Vagina (tissue), 2 donors: Measurements from ENCODE around the gene RAB5B. TPM values are rescaled to one million over a fixed set of nuclear protein-coding genes. Genes with fewer than 3 reads are reported as not detected.
"Not testable (repeated sequence)": the region's sequence is repeated elsewhere in the genome, so short reads cannot be mapped to it uniquely, and the experiment has no call there.

Experiments used
- DNase-seq, 2 donors: peaks; one replicate each; pipeline ENCODE4 v3.0.0-alpha.2; 2017; ENCODE audit errors: extremely low spot score in 2 of 2
- H3K27ac ChIP-seq: fragments of 200-600 bp; sonication (generic); one replicate; pipeline ENCODE4 v1.5.1; 2019
- H3K27me3 ChIP-seq: fragments of 200-600 bp; sonication (generic); one replicate; pipeline ENCODE4 v1.5.1; 2019
- H3K36me3 ChIP-seq, 2 donors: fragments of 200-600 bp; sonication (generic); one replicate each; pipeline ENCODE4 v1.5.1; 2017 to 2019
- H3K4me1 ChIP-seq: fragments of 200-600 bp; sonication (generic); one replicate; pipeline ENCODE4 v1.5.1; 2019
- H3K4me3 ChIP-seq, 2 donors: fragments of 200-600 bp; sonication (generic); 1 replicate in 1 of 2; 2 replicates in 1 of 2; pipeline ENCODE4 v1.5.1; 2016 to 2019
- H3K9me3 ChIP-seq: fragments of 200-600 bp; sonication (generic); one replicate; pipeline ENCODE4 v1.5.1; 2019
- CTCF ChIP-seq, 3 experiments: fragments of 450-650 bp in 2 of 3; fragments of 200-600 bp in 1 of 3; sonication (generic) in 1 of 3; IDR thresholded peaks; one replicate each; pipeline ENCODE4 v1.5.1; 2017 to 2019; ENCODE audit warnings: antibody characterized with exemption in 3 of 3, mild to moderate bottlenecking in 2 of 3, moderate library complexity in 2 of 3
- POLR2A ChIP-seq, 2 donors: fragments of 450-650 bp; IDR thresholded peaks; one replicate each; pipeline ENCODE4 v1.6.1; 2017; ENCODE audit warnings: antibody characterized with exemption in 2 of 2, mild to moderate bottlenecking in 2 of 2, moderate library complexity in 2 of 2
- POLR2AphosphoS5 ChIP-seq, 2 donors: sonication (generic); formaldehyde crosslinking; IDR thresholded peaks; one replicate each; pipeline ENCODE4 v1.9.0; 2017; ENCODE audit warnings: antibody characterized with exemption in 2 of 2, mild to moderate bottlenecking in 2 of 2, low read depth in 1 of 2; ENCODE audit not compliant: insufficient read depth in 1 of 2
- intact Hi-C: fragments of 100-400 bp; cut with DNase I; formaldehyde crosslinking; loops from one replicate; pipeline ENCODE4 v1.15.1; 2023
- total RNA-seq: library from RNA; depleted of rRNA; stranded (reverse); fragments of >200 nt; gene quantifications from one replicate; pipeline ENCODE4 v1.2.3, GENCODE V29; 2016

Gene RAB5B
- total RNA-seq, 1 donor from 2014 or later, result 80.5 TPM

- intact Hi-C loops, result no loop called here
- Histone ChIP-seq H3K4me3 (peak overlapping the region; percentile 58 to 99), H3K4me1 (peaks cover 43% of the 10 kb centered on the region), H3K36me3 (peaks cover 0 to 5% of the 10 kb centered on the region in 2 donors), H3K27ac (peak overlapping the region; percentile 88), H3K9me3 (no peaks in the 10 kb centered on the region), H3K27me3 (no peaks in the 10 kb centered on the region)
- TF ChIP-seq CTCF (IDR thresholded peaks at IDR 0.05) (no peak), POLR2A (IDR thresholded peaks at IDR 0.05) (peak in 1 of 2 donors; percentile 80), POLR2AphosphoS5 (IDR thresholded peaks at IDR 0.05; ENCODE audit: insufficient read depth in 1 of 2, low read depth in 1 of 2) (no peak)
- no peak for DNase-seq
Measured at GRCh38 chr12:55972911-55973598, 823 bp upstream of the RAB5B start.

GRCh38 chr12:55974308-55974730, 441 bp downstream of the RAB5B start:
- peaks cover 50% of the 10 kb centered on the region for H3K4me1 ChIP-seq
- H3K27me3 ChIP-seq, result no peaks in the 10 kb centered on the region
- no peaks in the 10 kb centered on the region for H3K9me3 ChIP-seq
- no peak for TF ChIP-seq POLR2A (IDR thresholded peaks at IDR 0.05)
- peak in 1 of 2 donors; percentile 72 for TF ChIP-seq POLR2AphosphoS5 (IDR thresholded peaks at IDR 0.05; ENCODE audit: insufficient read depth in 1 of 2, low read depth in 1 of 2)
- H3K4me3 ChIP-seq, result peak overlapping the region; percentile 85 to 99
- intact Hi-C loops, result no loop called here
- H3K27ac ChIP-seq, result peak overlapping the region; percentile 97
- peaks cover 0 to 6% of the 10 kb centered on the region in 2 donors for H3K36me3 ChIP-seq
- peak in 1 of 2 donors; percentile 93 for DNase-seq

- intact Hi-C loops, result no loop called here
- no peak for DNase-seq
- TF ChIP-seq CTCF (IDR thresholded peaks at IDR 0.05) (no peak), POLR2A (IDR thresholded peaks at IDR 0.05) (no peak), POLR2AphosphoS5 (IDR thresholded peaks at IDR 0.05; ENCODE audit: insufficient read depth in 1 of 2, low read depth in 1 of 2) (no peak)
- no peak overlapping the region for H3K4me3 ChIP-seq
- no peaks in the 10 kb centered on the region for H3K27me3 ChIP-seq
- no peak overlapping the region for H3K27ac ChIP-seq
- peaks cover 38% of the 10 kb centered on the region for H3K4me1 ChIP-seq
- H3K9me3 ChIP-seq, result no peaks in the 10 kb centered on the region
- peaks cover 0 to 32% of the 10 kb centered on the region in 2 donors for H3K36me3 ChIP-seq
Measured at GRCh38 chr12:55978393-55978792, 4.5 kb downstream of the RAB5B start.

- peaks cover 38% of the 10 kb centered on the region for H3K4me1 ChIP-seq
- no peak for DNase-seq
- intact Hi-C loops, result no loop called here
- H3K4me3 ChIP-seq, result no peak overlapping the region
- no peaks in the 10 kb centered on the region for H3K9me3 ChIP-seq
- no peak for TF ChIP-seq POLR2A (IDR thresholded peaks at IDR 0.05)
- no peak for TF ChIP-seq POLR2AphosphoS5 (IDR thresholded peaks at IDR 0.05; ENCODE audit: insufficient read depth in 1 of 2, low read depth in 1 of 2)
- TF ChIP-seq CTCF (IDR thresholded peaks at IDR 0.05), result no peak
- H3K27ac ChIP-seq, result no peak overlapping the region
- H3K36me3 ChIP-seq, result peaks cover 0 to 36% of the 10 kb centered on the region in 2 donors
- no peaks in the 10 kb centered on the region for H3K27me3 ChIP-seq
Measured at GRCh38 chr12:55979069-55979468, 5.2 kb downstream of the RAB5B start.

GRCh38 chr12:55981882-55982281, 8.0 kb downstream of the RAB5B start:
- peaks cover 14% of the 10 kb centered on the region for H3K4me1 ChIP-seq
- H3K27ac ChIP-seq, H3K27me3 ChIP-seq, H3K9me3 ChIP-seq, DNase-seq, intact Hi-C loops, H3K4me3 ChIP-seq: not testable (repeated sequence)
- peaks cover 0 to 59% of the 10 kb centered on the region in 2 donors for H3K36me3 ChIP-seq

- TF ChIP-seq CTCF (IDR thresholded peaks at IDR 0.05) (no peak), POLR2A (IDR thresholded peaks at IDR 0.05) (no peak), POLR2AphosphoS5 (IDR thresholded peaks at IDR 0.05; ENCODE audit: insufficient read depth in 1 of 2, low read depth in 1 of 2) (no peak)
- DNase-seq, result no peak
- intact Hi-C loops, result no loop called here
- Histone ChIP-seq H3K4me3 (no peak overlapping the region), H3K4me1 (peaks cover 10% of the 10 kb centered on the region), H3K36me3 (peaks cover 0 to 64% of the 10 kb centered on the region in 2 donors), H3K9me3 (no peaks in the 10 kb centered on the region), H3K27ac (no peak overlapping the region), H3K27me3 (no peaks in the 10 kb centered on the region)
Measured at GRCh38 chr12:55982319-55982936, 8.6 kb downstream of the RAB5B start.
